LoVo (cell line): ENCODE data around the gene ITPR1.

Experiments used
- DNase-seq: peaks from one replicate; pipeline ENCODE4 v3.0.0-alpha.2; 2016; ENCODE audit warnings: low spot score

ITPR1 gene

DNA sequence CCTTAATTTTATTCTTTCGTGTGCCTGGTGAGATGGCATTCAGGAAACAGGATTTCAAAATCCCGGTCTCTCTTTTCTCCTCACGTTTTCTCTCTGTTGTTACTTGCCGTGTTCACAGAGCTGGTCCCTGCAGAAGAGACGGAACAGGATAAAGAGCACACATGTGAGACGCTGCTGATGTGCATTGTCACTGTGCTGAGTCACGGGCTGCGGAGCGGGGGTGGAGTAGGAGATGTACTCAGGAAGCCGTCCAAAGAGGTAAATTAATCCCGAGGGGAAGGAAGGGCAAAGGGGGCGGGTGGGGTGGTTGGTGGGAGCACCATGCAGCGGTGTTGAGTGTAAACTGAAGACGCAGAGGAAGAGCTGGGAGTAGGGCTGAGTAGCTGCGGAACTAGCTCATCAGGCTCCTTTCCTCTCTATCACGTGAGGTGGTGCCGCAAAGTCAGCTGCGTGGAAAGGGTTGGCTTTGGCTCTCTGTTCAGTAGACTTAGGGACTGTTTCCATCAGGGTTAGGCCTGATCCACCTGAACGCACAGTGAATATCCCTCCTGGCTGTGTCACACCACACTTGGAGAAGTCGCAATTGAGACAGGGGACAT, 321.3 kb downstream of the ITPR1 start:
- DNase-seq: no peak

DNA sequence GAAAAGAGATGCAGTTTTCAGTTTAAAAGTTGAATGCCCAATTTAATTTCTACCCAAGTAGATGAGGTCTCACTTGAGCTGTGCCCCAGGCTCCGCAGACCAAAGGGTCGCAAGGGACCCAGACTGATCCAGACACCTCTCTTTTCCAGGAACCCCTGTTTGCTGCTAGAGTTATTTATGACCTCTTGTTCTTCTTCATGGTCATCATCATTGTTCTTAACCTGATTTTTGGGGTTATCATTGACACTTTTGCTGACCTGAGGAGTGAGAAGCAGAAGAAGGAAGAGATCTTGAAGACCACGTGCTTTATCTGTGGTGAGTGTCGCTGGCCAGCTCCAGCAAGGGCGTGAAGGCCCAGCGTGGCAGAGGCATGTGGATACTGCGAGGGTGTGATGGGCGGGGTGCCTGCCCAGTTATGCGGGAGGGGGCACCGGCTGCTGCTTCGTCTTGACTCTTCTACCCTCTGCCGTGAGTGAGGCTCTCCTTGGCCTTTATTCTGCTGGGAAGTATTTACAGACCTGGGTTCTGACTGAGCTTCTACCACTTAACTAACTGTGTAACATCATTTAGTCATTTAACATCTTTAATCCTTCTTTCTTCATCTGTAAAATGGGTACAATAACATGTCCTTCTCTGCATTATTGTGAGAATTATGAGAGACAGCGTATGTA, 321.9 kb downstream of the ITPR1 start:
- DNase-seq: no peak

DNA sequence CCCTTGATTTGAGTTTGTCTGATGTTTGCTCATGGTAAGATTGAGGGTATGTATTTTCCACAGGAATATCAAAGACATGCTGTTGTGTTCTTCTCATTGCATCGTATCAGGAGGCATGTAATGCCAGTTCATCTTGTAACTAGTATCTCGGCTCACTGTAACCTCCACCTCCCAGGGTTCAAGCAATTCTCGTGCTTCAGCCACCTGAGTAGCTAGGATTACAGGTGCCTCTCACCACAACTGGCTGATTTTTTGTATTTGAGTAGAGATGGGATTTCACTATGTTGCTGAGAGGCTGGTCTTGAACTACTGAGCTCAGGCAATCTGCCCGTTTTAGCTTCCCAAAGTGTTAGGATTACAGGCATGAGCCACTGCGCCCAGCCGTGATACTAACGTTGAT, 323.2 kb downstream of the ITPR1 start:
- DNase-seq: no peak

DNA sequence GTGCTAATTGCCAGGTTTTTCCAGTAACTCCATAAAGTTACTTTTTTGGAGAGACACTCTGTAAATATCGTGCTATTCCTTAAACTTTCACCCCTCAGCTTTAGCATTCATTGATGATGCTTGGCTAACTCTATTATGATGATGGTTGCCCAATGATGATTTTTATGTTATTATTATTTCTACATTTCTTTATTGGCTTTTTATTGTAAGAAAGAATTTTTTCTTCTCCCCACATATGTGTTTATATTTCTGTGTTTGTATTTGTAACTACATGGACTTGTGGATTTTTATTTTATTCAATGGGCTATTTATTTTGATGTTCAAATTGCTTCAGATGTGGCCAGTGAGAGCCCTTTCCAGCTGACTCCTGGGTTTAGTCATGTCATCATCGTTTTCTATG, 323.6 kb downstream of the ITPR1 start:
- no peak for DNase-seq

DNA sequence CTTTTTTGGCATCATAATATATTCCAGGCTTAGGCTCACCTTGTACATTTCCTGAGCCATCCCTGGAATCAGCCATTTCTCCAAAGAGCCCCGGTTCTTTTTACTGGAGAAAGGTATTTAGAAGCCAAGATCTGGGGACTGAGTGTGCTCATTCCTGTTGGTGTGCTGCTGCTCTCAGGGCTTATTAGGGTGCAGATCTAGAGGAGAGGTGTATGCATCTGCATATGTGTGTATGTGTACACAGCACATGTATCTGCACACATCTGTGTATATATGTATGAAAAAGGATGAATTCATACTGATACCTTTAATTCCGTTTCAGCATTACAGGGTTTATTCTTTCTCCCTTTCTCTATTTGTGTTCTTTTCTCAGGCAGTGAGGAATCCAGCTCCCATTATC, 324.0 kb downstream of the ITPR1 start:
- no peak for DNase-seq

- no peak for DNase-seq
Observed at GRCh38 chr3:4818164-4818563, 325.0 kb downstream of the ITPR1 start.

- DNase-seq: no peak
Observed at GRCh38 chr3:4818986-4819693, 326.0 kb downstream of the ITPR1 start.

GRCh38 chr3:4819746-4820145, 326.6 kb downstream of the ITPR1 start:
- DNase-seq: no peak

DNA sequence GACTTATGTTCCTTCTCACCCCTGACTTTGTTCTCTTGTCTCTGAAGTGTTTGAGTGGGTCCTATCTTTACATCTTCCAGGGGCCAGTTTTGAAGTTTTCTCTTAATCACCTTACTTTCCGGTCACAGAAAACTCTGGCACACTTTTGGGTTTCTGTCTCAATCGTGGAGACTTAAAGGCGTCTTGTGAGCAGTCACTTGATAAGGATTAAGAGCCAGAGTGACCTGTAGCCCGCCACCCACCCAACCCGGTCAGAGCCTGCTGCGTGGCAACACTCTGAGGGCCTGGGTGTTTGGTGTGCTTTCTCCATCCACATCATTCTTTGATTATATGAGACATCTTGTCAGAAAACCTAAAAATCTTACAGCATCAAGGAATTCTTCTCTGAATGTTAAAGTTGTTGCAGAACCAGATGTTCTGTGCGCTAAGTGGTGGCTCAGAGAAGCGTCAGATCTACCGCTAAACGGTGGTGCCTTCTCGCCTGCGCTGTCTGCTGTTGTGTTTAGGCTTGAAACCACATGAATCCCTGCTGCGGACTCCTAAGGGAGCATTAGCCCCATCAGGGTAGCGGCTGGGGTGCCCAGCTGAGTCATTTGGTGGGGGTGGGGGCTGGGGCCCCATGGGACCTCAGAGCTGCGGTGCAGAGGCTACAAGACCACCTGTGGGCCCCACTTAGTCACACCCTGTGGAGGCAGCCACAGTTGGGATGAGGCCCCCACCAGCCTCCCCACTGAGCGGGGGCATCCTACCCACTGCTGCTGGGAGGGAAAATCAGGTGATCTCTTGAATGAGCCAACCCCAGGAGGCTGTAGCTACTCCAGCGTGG, 327.4 kb downstream of the ITPR1 start:
- DNase-seq: no peak

GRCh38 chr3:4821338-4821737, 328.2 kb downstream of the ITPR1 start:
- DNase-seq: no peak

GRCh38 chr3:4821975-4822374, 328.8 kb downstream of the ITPR1 start:
- no peak for DNase-seq

GRCh38 chr3:4822568-4822967, 329.4 kb downstream of the ITPR1 start:
- DNase-seq: no peak

GRCh38 chr3:4823385-4823784, 330.2 kb downstream of the ITPR1 start:
- DNase-seq: no peak

DNA sequence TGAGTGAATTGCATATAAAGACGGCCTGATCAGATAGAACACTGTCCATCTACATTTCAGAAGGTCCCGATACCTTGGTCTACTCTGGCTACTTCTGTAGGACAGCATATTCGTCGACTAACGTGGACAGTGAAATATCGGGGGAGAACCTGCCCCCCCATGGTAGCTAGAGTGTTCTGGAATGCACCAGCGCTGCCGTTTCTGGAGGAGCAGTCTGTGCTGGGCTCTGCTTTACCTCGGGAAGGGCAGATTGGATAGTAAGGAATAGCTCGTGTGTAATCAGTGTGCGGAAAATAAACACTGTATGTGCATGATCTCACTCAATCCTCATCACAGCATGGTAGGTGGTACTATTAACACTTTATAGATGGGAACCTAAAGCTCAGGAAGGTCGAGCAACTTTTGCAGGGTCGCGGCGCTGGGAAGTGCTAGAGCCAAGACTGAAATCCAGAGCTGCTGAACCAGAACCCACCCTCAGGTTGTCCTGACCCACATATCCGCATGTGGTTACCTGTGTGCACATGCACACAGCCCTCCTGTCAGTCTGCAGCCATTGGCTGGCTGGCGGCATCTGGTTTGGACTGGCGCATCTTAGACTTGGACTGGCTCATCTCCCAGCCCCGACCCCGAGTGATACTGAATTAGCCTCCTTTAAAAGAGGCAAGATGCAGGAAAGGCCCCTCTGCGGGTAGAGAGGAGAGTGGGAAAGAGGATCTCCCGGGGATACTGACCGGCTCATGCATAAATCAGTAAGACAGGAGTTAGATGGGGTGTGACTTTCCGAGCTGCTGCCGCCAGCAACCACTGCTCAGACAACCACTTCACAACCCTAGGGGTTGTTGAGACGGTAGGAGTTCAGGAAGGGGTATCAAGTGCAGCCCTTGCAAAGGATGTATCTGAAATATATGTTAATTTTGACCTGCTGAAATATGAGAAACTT, 331.1 kb downstream of the ITPR1 start:
- no peak for DNase-seq

GRCh38 chr3:4824926-4825325, 331.8 kb downstream of the ITPR1 start:
- peak; percentile 58 for DNase-seq

DNA sequence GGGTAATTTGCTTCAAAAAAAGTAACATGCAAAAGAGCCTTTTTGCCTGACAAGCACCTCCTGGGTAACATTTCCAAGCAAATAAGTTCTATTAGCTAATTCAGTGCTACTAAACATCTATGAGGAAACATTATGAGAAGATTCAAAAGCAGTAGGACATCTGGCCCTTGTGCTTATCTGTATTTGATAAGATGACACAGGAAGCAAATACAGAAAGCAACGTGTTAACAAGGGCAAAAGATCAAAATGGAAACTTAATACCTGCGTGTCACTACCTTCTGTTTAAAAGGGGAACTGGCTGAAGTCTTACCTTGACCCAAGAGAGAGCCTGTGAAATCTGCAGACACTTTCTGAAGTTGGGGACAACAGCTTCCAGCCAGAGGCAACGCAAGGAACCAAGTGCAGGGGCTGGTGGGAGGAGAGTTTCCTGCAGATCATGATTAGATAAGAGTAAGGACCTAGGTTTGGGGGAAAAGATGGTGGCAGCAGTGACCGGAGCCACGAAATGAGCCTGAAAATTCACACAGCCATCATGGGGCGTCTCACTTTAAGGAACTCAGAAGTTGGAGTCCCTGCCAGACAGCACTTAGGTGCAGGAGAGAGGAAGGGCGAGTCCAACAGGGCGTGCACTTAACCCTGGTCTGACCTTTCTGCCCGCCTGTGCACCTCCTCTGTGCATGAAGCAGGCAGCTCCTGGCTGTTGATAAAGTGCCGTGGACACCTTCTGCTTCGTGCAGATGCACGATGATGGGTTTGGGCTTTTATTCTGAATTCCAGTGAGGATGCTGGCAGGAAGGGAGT, 332.5 kb downstream of the ITPR1 start:
- DNase-seq: no peak

GRCh38 chr3:4826237-4827100, 333.3 kb downstream of the ITPR1 start:
- peak; percentile 39 for DNase-seq

DNA sequence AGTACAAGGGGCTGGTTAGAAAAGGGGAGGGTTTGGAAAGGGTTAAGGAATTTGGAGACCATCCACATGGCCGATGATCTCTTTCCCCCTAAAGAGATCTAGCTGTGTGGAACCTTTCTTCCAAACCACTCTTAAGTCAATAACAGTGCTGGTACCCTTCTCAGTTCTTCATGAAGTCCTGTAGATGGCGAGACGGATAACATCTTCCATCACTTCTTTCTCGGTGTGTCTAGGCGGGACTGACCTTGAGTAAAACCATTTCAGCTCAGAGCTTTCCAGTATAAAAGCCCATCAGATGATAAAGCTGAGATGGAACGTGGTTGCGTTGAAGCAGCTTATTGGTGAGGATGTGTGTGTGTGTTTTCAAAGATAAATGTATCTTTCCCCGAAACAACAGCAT, 334.6 kb downstream of the ITPR1 start:
- no peak for DNase-seq

GRCh38 chr3:4828279-4829030, 335.3 kb downstream of the ITPR1 start:
- DNase-seq: no peak
